IPS-NIHi11 (cell line): ENCODE measurements around the gene P3H4.
A peak's percentile ranks its signal among the peaks of the same experiment; 100 is the strongest.

Experiments used
- DNase-seq: peaks from one replicate; pipeline ENCODE4 v3.0.0; 2012; ENCODE audit warnings: mixed read lengths, low spot score

Gene P3H4

DNA sequence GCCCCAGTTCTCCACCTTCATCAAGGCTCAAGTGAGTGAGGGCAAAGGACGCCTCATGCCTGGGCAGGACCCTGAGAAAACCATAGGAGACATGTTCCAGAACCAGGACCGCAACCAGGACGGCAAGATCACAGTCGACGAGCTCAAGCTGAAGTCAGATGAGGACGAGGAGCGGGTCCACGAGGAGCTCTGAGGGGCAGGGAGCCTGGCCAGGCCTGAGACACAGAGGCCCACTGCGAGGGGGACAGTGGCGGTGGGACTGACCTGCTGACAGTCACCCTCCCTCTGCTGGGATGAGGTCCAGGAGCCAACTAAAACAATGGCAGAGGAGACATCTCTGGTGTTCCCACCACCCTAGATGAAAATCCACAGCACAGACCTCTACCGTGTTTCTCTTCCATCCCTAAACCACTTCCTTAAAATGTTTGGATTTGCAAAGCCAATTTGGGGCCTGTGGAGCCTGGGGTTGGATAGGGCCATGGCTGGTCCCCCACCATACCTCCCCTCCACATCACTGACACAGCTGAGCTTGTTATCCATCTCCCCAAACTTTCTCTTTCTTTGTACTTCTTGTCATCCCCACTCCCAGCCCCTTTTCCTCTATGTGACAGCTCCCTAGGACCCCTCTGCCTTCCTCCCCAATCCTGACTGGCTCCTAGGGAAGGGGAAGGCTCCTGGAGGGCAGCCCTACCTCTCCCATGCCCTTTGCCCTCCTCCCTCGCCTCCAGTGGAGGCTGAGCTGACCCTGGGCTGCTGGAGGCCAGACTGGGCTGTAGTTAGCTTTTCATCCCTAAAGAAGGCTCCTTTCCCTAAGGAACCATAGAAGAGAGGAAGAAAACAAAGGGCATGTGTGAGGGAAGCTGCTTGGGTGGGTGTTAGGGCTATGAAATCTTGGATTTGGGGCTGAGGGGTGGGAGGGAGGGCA, 10.7 kb upstream of the P3H4 start:
- DNase-seq = no peak

DNA sequence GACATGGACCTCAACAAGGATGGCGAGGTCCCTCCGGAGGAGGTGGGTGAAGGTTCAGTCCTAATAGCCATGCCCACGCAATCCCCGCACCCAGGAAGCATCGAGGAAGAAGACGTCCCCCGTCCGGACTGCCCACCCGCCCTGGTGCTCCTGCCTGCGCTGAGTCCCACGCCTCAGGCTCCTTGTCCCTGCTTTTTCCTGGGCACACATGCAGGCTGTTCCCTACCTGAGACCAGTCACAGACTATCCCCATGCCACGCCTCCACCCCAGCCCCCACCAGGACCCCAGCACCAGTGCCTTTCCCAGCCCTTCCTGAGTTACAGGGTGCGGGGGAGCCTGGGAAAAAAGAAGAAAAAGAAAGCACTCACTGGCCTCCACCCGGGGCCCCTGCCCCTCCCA, 10.0 kb upstream of the P3H4 start:
- no peak for DNase-seq

DNA sequence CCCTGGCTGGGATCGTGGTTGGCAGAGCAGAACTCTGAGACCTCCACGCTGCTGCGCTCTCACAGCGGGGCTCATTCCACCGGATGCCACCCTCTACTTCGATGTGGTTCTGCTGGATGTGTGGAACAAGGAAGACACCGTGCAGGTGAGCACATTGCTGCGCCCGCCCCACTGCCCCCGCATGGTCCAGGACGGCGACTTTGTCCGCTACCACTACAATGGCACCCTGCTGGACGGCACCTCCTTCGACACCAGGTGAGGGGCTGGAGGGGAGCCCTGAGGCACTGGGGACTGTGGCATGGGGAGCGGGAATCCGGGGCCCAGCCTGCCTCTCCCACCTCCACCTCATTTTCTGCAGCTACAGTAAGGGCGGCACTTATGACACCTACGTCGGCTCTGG, 6.3 kb upstream of the P3H4 start:
- no peak for DNase-seq

DNA sequence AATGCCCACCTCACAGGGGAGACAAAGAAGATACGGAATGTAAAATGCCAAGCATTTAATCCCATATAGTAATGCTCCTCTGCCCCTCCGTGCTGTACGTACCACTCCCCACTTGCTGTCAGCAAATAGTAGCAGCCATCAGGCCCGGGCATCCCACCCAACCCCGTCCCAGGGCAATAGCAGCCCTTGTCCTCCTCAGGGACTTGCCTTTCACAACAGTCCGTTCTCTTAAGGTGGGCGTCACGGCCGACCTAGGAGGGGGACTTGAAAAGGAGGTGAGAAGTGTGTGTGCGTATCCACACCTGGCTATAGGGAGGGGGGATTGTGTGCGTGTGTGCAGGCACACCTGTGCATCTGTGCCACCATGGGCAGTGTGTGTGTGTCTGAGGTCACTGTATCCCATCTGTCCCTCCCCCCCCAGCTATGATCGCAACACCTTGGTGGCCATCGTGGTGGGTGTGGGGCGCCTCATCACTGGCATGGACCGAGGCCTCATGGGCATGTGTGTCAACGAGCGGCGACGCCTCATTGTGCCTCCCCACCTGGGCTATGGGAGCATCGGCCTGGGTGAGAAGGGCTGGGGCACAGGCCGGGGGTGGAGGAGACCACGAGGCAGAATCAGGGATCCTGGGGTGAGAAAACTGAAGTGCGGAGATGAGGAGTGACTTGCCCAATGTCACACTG, 5.0 kb upstream of the P3H4 start:
- no peak for DNase-seq

DNA sequence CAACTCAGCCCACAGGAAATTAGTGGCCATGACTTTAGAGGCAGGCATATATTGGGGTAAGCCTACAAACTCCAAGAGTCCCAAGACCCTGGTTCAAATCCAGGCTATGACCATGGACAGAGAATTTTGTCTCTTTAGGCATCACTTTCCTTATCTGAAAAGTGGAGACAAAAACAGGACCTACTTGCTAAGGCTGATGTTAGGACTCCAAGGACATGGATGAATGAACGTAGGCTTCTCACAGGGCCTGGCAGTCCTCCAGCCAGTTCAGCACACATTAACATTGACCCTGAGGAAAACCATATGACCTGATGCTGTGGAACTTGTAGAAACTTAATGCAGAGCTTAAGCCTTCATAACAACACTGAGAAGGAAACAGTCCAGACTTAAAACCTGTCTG, 2.4 kb upstream of the P3H4 start:
- no peak for DNase-seq

DNA sequence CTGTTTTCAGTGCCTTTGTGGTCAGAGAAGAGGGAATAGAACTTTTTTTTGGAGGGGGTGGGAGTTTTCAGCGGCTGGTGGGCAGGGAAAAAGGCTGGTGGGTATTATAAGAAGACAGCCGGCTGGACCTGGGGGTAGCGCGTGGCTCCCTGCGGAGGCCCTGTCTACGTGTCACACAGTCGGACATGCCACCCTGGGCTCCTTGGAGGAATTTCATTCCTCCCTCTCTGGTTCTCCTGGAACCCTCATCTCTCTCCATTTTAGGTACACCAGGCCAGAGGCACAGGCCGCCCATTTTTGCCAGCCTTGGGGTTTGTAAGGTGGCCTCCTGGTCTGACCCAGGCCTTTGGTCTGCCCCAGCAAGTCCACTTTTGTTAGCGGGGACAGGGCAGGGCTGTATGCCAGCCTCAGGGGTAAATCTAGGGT, 2.0 kb upstream of the P3H4 start:
- DNase-seq = no peak

DNA sequence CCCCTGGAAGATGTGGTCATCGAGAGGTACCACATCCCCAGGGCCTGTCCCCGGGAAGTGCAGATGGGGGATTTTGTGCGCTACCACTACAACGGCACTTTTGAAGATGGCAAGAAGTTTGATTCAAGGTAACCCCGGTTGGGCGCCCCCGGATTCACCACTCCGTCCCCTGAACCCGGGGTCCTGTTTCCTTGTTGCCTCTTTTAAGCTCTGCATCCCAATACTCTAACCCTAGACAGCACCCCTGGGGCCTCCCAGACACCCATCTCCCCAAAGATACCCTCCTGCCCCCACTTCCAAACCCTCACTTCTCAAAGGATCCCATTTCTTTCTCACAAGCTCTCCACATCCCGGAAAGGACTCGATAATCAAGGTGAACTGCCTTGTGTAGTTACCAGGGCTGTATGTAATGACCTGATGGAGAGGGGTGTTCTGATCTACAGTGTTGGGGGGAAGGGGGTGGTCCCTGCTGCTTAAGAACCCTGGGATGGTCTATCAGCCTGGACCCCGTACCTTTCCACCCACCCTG, 1.5 kb upstream of the P3H4 start:
- DNase-seq = no peak

DNA sequence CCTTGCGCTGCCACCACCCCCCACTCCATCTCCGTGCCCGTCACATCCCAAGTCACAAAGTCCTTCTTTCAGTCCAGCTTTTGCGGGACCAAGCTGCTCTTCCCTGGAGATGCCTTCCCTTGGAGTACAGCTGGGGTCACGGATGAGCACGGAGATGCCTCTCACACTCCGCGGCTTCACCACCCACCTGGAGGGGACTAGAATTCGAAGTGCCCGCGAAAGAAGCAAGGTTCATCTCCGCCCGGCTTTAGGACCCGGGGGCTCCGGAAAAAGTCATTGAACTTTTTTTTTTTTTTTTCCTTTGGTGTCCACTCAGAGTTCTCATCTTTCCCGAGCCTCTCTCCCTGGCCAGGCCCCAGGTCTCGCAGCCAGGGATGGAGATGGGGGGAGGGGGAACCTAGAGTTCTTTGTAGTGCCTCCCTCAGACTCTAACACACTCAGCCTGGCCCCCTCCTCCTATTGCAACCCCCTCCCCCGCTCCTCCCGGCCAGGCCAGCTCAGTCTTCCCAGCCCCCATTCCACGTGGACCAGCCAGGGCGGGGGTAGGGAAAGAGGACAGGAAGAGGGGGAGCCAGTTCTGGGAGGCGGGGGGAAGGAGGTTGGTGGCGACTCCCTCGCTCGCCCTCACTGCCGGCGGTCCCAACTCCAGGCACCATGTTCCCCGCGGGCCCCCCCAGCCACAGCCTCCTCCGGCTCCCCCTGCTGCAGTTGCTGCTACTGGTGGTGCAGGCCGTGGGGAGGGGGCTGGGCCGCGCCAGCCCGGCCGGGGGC, 817 bp upstream of the P3H4 start, which contains the start of gene FKBP10:
FKBP10 (plus strand) TSS at position 624 of the 771 bp plus-strand sequence; CDS start at position 655, 31 bp downstream.
- peak; percentile 92 for DNase-seq

DNA sequence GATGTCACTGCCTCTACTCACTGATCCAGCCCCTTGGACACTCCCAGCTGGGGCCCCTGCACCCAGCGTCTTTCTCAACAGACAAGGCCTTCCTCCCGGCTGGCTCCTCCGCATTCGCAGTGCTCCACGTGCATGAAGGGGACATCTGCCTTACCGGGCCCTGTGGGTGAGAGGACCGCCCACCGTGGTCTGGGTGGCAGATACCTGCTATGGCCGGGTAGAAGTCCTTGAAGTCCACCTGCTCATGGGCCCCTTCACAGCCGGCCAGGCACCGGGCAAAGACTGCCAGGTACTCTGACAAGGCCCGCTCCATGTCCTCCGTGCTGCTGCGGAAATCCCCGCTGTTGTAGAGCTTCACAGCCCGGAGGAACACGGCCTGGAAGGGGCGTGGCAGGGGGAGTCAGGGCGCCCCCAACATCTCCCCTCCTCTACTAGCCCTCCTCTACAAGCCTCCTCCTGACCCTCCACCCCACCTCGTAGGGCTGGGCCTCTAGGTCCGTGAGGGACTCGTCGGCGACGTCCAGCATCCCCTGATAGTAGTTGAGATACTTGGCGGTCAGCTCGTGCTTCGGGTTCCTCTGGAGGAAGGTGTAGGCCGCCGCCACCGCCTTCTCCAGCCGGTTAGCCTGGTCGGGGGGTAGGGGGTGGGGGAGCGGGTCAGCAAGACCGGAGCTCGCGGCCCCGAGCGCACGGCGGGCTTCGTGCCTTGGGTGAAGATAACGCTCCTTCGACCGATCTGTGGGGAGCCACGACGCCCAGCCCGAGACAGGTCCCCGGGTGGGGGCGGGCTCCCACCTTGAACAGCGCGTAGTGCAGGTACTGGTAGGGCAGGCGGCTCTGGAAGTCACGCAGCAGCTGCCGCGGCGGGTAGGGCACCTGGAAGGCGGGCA, 845 bp downstream of the P3H4 start:
- peak; percentile 57 for DNase-seq

DNA sequence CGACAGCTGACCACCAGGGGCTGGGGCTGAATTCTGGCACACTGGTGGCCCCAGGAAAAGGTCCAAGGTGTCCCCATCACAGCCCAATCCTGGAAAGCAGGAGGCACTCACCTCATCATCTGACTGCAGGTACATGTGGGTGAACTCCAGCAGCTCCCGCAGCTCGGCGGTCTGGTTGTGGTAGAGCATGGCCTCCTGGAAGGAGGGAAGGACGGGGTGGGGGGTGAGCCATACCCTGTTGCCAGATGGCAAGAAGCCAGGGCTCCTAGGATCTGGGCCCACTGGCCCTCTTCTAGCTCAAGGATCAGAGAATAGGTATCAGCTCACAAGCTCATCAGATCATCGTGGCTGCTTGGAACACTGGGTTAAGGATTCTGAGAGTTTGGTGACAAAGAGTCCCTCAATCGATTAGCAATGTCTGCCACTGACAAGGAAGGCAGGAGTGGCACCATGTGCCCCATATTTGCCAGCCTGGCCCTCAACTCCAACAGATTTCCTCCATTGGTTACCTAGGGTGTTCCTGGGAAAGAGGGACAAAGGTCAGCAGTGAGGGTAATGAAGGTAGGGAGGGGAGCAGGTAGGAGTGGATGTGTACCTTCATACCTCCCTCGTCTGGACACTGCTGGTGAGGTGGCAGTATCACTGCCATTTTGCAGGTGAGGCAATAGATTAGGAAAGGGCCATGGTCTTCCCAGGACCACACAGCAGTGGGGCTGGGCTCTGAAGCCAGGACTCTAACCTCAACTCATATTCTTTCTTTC, 4.9 kb downstream of the P3H4 start:
- DNase-seq = no peak

DNA sequence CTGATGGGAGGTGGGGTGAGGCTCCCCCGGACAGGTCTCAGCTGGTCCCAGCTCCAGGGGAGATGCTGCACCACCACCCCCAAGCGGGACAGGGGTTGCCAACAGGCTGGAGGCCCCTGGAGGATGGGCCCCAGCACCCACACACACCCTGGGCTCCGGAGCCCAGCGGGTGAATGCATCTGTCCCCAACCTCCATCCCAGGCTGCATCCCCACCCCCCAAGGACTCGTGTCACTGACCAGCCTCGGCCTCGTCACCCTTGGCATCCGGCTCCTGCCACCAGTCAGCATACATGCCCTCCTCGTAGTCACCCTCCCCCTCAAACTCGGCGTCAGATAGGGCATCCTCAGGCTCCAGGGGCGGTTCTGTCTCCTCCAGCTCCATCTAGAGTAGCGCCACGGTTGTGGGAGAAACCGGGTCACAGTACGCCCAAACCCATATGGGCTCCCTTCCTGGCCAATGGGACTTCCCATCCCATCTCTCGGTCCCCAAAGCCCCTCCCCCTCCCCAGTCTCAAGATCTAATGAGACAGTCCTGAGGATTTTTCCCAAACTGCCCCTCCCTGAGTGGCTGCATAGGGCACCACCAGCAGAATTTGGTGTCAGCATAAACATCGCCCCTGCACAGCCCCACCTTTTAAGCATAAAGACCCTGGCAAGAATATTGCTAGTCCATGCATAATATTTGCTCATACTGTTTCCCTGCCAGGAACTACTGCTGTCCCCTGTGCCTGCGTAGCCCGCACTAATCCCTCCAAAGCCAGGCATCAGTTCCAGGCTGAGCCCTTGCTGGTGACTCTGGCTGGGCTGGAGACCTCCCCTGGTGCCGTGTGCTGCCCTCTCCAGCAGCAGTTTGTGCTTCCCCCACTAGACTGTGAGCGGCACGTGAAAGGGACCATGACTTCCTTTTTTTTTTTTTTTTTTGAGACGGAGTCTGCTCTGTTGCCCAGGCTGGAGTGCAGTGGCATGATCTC, 8.4 kb downstream of the P3H4 start:
- DNase-seq = no peak

DNA sequence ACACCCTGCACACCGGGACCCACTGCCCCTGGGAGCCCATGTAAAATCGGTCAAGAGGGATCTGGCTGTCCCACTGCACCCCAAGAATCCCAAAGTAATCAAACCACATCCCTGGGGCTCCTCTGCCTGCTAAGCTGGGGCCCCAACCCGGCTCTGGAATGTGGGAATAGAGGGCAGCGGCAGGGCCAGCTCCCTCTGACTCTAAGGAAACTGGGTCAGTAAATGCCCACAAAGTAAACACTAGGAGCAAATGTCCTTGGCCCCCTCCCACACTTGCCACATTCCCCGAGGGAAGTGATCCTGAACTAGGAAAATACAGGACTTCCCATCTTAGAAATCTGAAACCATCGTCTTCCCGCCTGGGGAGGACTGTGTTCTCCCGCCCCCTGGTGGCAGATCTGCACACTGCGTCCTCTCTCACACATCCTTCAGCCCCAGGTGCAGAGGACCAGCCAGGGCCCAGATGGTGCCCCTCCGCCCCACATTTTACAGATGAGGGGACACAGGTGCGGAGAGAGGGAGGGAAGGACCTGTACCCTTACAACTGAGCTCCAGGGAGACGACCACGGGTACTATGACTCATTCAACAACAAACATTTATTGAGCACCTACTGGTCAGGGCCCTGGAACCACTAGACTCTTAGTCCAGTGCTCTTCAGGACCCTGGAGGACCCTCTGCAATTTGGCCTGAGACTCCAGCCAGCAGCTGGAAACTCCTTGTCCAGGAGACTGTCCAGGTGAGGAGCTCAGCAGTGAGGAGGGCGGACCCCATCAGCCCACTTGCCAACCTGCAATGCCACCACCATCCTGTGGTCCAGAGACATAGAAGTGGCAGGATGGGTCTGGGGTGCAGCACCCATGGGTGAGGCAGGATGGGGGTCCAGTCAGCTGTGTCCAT, 10.1 kb downstream of the P3H4 start:
- peak; percentile 85 for DNase-seq

DNA sequence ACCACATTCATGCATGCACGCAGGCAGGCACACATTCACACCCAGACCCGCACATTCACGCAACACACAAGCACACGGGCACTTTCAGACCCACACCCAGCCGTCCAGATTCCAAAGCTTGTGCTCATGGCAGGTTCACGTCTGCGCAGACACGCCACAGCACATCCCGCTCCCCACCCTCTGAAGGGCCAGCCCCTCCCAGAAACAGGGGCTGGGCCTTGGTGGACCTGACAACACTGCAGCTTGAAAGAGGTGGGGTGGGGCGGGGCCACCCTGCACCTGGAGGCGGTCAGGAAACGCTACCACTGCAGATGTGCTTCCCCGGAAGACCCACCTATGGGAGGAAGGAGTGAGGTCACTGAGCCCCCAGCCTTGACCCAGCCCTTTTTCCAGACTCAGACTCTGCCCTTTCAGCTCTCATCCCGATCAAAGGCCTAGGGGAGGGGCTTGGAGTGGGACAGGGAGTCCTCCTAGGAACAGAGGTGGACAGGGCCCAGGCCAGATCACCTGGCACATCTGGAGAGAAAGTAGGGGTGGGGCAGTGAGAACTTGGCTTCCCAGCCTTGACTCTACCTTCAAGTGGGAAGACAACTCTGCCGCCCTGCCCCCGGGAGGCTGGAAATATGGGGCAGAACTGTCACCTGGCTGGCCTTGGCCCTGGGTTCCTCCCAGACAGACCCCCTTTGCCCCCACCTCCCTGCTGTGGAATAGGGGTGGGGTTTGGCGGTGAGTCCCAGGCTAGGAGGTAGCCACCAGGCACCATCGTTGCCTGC, 11.0 kb downstream of the P3H4 start:
- peak; percentile 77 for DNase-seq

DNA sequence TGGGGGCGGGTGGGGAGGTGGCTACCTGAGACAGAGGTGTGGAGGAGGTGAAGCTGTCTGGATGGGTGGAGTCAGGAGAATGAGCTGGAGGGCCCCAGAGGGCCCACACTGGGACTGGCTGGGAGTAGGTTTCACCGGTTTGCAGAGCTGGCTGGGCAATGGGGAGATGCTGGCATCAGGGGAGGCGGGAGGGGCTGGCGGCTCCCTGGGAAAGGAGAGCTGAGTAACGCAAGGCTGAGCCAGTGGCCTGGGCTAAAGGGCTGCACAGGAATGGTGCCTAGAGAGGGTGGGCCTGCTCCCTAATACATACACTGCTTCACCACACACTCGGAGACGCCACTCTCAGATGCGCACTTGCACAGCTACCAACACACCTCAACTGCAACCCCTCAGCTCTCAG, 12.4 kb downstream of the P3H4 start:
- no peak for DNase-seq

DNA sequence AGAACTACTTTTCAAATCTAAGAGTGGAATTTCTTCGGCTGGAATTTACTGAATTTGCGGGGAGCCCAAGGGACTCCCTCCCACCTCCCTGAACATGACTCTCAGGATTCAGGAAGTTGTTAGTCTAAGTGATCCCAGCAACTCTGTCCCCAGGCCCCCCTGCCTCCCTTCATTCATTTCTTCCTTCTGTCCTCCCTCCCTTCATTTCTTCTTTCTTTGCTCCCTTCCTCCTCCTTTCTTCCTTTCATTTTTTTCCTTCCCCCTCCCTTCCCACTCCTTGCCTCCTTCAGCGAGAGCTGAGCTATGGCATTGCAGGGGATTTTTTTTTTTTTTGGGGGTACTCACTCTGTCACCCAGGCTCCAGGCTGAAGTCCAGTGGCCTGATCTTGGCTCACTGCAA, 14.4 kb downstream of the P3H4 start:
- DNase-seq = no peak

DNA sequence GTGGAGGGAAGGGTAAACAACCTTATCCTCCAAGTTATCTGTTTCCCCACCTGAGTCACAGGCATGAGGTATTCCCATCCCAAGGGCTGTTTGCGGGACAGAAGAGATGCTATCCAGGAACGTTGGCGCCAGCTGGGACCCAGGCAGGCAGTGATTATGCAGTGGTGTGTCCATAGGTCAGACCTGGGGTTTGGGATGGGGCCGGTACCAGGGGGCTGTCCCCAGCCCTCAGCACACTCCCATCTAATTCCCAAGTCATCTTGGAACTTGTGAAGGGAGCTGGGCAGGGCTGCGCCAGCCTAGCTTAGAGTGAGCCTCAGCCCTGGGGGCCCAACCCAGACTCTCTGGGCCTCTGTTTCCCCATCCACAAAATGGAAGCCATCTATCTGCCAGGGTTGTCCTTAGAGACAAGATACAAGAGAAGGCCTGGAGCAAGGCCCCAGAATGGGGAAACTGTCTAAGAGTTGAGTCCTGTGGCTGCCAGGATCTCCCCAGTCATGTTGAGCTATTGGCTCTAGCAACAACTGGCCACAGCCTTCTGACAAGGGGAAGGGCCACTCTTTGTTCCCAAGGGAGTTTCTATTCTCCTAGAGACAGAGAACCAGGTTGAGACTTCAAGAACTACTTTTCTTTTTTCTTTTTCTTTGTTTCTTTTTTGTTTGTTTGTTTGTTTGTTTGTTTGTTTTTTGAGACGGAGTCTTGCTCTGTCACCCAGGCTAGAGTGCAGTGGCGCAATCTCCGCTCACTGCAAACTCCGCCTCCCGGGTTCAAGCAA, 15.4 kb downstream of the P3H4 start:
- no peak for DNase-seq

DNA sequence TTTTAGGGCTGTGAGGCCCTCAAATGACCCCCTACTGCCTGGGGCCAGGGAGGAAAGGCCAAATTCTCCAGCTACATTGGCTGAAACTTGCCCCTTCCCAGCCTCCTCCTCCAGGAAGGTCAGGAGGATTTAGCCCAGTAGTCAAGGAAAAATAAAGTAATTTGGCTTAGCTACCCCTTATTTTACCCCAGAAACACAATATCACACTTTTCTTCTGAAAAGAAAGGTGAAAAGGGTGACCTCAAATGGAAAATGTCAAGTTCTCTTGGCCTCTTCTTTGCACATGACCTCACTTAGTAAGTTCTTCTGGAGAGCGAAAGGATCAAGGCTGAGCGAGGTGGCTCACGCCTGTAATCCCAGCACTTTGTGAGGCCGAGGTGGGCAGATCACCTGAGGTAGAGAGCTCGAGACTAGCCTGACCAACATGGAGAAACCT, 17.2 kb downstream of the P3H4 start:
- no peak for DNase-seq
